NCI-H2227 (cell line): Measurements from ENCODE around the gene OSBP2.

ENCODE experiments used
- DNase-seq: peaks from one replicate; lab custom pipeline; 2025; ENCODE audit not compliant: unreplicated experiment; lab: John Stamatoyannopoulos, UW

Gene OSBP2

GRCh38 chr22:30806391-30806861 is 111.8 kb downstream of the OSBP2 start:
- DNase-seq = peak; percentile 11

GRCh38 chr22:30809086-30809485 is 114.4 kb downstream of the OSBP2 start:
- DNase-seq = no peak

- no peak for DNase-seq
These were observed 115.4 kb downstream of the OSBP2 start for GRCh38 chr22:30810105-30810504.

GRCh38 chr22:30813936-30814335 is 119.3 kb downstream of the OSBP2 start:
- DNase-seq = no peak

GRCh38 chr22:30816413-30816812 is 121.7 kb downstream of the OSBP2 start:
- no peak for DNase-seq

- no peak for DNase-seq
These were observed 126.7 kb downstream of the OSBP2 start for GRCh38 chr22:30821381-30821780.

- no peak for DNase-seq
These were observed 127.2 kb downstream of the OSBP2 start for GRCh38 chr22:30821863-30822215.

- DNase-seq = peak; percentile 26
These were observed 127.7 kb downstream of the OSBP2 start for GRCh38 chr22:30822216-30823014.

GRCh38 chr22:30823015-30823370 is 128.3 kb downstream of the OSBP2 start:
- peak; percentile 13 for DNase-seq

- DNase-seq = no peak
These were observed 129.4 kb downstream of the OSBP2 start for GRCh38 chr22:30824096-30824495.

GRCh38 chr22:30824711-30825110 is 130.0 kb downstream of the OSBP2 start:
- DNase-seq = no peak

GRCh38 chr22:30825711-30826505 is 131.2 kb downstream of the OSBP2 start:
- DNase-seq = no peak

- no peak for DNase-seq
These were observed 132.1 kb downstream of the OSBP2 start for GRCh38 chr22:30826670-30827355.

GRCh38 chr22:30827646-30828045 is 133.0 kb downstream of the OSBP2 start:
- DNase-seq = no peak

GRCh38 chr22:30828187-30829155 is 133.8 kb downstream of the OSBP2 start:
- no peak for DNase-seq

- no peak for DNase-seq
These were observed 135.4 kb downstream of the OSBP2 start for GRCh38 chr22:30829901-30830550.

- DNase-seq = no peak
These were observed 136.2 kb downstream of the OSBP2 start for GRCh38 chr22:30830907-30831306.

GRCh38 chr22:30832407-30832987 is 137.8 kb downstream of the OSBP2 start:
- no peak for DNase-seq

- DNase-seq = no peak
These were observed 138.6 kb downstream of the OSBP2 start for GRCh38 chr22:30833322-30833721.

- DNase-seq = no peak
These were observed 142.9 kb downstream of the OSBP2 start for GRCh38 chr22:30837531-30837930.
